Endothelial cell of umbilical vein (primary cell): Measurements from ENCODE around the gene KLF1. TPM values are rescaled to one million over a fixed set of nuclear protein-coding genes. Genes with fewer than 3 reads are reported as not detected.

Experiments used
- BruUV-seq: library from RNA; stranded (reverse); fragments of 400-500 nt; replicated peaks from 2 replicates; lab custom pipeline; 2021; lab: Mats Ljungman, UMichigan
- CTCF ChIA-PET: fragments of 300-600, 350-600 bp; sonication (Branson Sonifier 250); formaldehyde crosslinking; loops from one replicate; lab custom pipeline; 2021; ENCODE audit warnings: antibody characterized with exemption, inconsistent platforms; lab: Charles Lee
- POLR2A ChIA-PET: fragments of 300-600, 350-600 bp; sonication (Branson Sonifier 250); formaldehyde crosslinking; loops from one replicate; lab custom pipeline; 2021; ENCODE audit warnings: antibody characterized with exemption, inconsistent platforms; lab: Charles Lee
- DNase-seq: peaks from one replicate; pipeline ENCODE4 v3.0.0-alpha.2; 2011; ENCODE audit warnings: low read depth, low spot score
- FAIRE-seq: peaks from 2 replicates; lab custom pipeline; 2011; peaks lifted over from hg19 to GRCh38; lab: Jason Lieb, UNC
- H2AFZ ChIP-seq: 2 replicates; pipeline ENCODE4 v1.6.0; 2012; ENCODE audit warnings: low read depth, low read length, control low read depth, inconsistent platforms
- H3K27ac ChIP-seq: 2 replicates; pipeline ENCODE4 v1.5.1; 2011; ENCODE audit warnings: low read depth, mild to moderate bottlenecking, control low read depth, low read length, moderate library complexity; ENCODE audit not compliant: insufficient read depth
- H3K27me3 ChIP-seq, 2 experiments: 2 replicates each; pipeline versions ENCODE4 v1.6.0 to v1.6.1; 2011; ENCODE audit warnings: low read length in 2 of 2, mixed read lengths in 1 of 2; ENCODE audit not compliant: control insufficient read depth in 2 of 2, insufficient read depth in 2 of 2
- H3K36me3 ChIP-seq, 2 experiments: 2 replicates in 1 of 2; 3 replicates in 1 of 2; pipeline ENCODE4 v1.5.1; 2011; ENCODE audit warnings: low read length in 2 of 2, mild to moderate bottlenecking in 1 of 2, moderate library complexity in 1 of 2; ENCODE audit not compliant: control insufficient read depth in 2 of 2, insufficient read depth in 2 of 2; ENCODE audit errors: extremely low read depth in 1 of 2
- H3K4me1 ChIP-seq: 3 replicates; pipeline ENCODE4 v1.5.1; 2011; ENCODE audit warnings: mild to moderate bottlenecking, low read length; ENCODE audit not compliant: control insufficient read depth, insufficient read depth; ENCODE audit errors: extremely low read depth
- H3K4me2 ChIP-seq: 2 replicates; pipeline ENCODE4 v1.6.1; 2011; ENCODE audit warnings: low read length, control low read depth, mixed read lengths; ENCODE audit not compliant: insufficient read depth
- H3K4me3 ChIP-seq, 3 experiments: fragments of 200-600 bp in 1 of 3; sonication (generic), shearing (Covaris generic) in 1 of 3; replicated peaks in 1 of 3; 2 replicates each; pipeline ENCODE4 v1.5.1; 2011 to 2016; ENCODE audit warnings: control low read depth in 3 of 3, low read length in 3 of 3, mild to moderate bottlenecking in 2 of 3, inconsistent platforms in 1 of 3, low read depth in 1 of 3, moderate library complexity in 1 of 3; ENCODE audit not compliant: insufficient read depth in 1 of 3
- H3K79me2 ChIP-seq: 2 replicates; pipeline ENCODE4 v1.6.0; 2012; ENCODE audit warnings: low read length, inconsistent platforms; ENCODE audit not compliant: control insufficient read depth, insufficient read depth
- H3K9ac ChIP-seq: replicated peaks from 2 replicates; pipeline ENCODE3; 2011; ENCODE audit warnings: low read length, control low read depth; ENCODE audit not compliant: insufficient read depth; ENCODE audit errors: extremely low read depth
- H3K9me1 ChIP-seq: replicated peaks from 3 replicates; pipeline ENCODE4 v1.6.0; 2011; ENCODE audit warnings: mild to moderate bottlenecking, low read length; ENCODE audit not compliant: control insufficient read depth, insufficient read depth; ENCODE audit errors: extremely low read depth
- H3K9me3 ChIP-seq: replicated peaks from 2 replicates; pipeline ENCODE4 v1.5.1; 2012; ENCODE audit warnings: low read length, inconsistent platforms; ENCODE audit not compliant: control insufficient read depth, insufficient read depth
- H4K20me1 ChIP-seq: replicated peaks from 2 replicates; pipeline ENCODE3; 2011; ENCODE audit warnings: mild to moderate bottlenecking, low read length; ENCODE audit not compliant: control insufficient read depth, insufficient read depth; ENCODE audit errors: extremely low read depth
- CTCF ChIP-seq, 2 donors: IDR thresholded peaks; 1 replicate in 1 of 2; 2 replicates in 1 of 2; pipeline ENCODE4 v1.5.1; 2011; ENCODE audit warnings: low read length in 2 of 2, mild to moderate bottlenecking in 2 of 2, moderate library complexity in 2 of 2, control low read depth in 1 of 2, inconsistent platforms in 1 of 2, low read depth in 1 of 2; ENCODE audit not compliant: insufficient read depth in 1 of 2; ENCODE audit errors: extremely low read depth in 1 of 2
- EZH2 ChIP-seq: IDR thresholded peaks from 2 replicates; pipeline ENCODE4 v1.6.1; 2012; ENCODE audit warnings: borderline replicate concordance, low read depth, mild to moderate bottlenecking, moderate library complexity, low read length, inconsistent platforms; ENCODE audit not compliant: severe bottlenecking
- FOS ChIP-seq: IDR thresholded peaks from 2 replicates; pipeline ENCODE4 v1.6.1; 2011; ENCODE audit warnings: mild to moderate bottlenecking, low read length, moderate library complexity, borderline replicate concordance; ENCODE audit not compliant: insufficient read depth
- GATA2 ChIP-seq: IDR thresholded peaks from 2 replicates; pipeline ENCODE4 v1.7.0; 2011; ENCODE audit warnings: low read depth, mild to moderate bottlenecking, moderate library complexity, mixed read lengths, low read length; ENCODE audit not compliant: insufficient read length, insufficient read depth
- JUN ChIP-seq: IDR thresholded peaks from 2 replicates; pipeline ENCODE4 v1.6.1; 2011; ENCODE audit warnings: borderline replicate concordance, low read depth; ENCODE audit not compliant: insufficient read length, insufficient read depth
- MAX ChIP-seq: IDR thresholded peaks from 2 replicates; pipeline ENCODE4 v1.6.1; 2011; ENCODE audit not compliant: insufficient read depth, insufficient read length
- MYC ChIP-seq: IDR thresholded peaks from one replicate; pipeline ENCODE4 v1.6.1; 2011; ENCODE audit warnings: mild to moderate bottlenecking, low read depth, low read length
- POLR2A ChIP-seq: IDR thresholded peaks from 2 replicates; pipeline ENCODE4 v1.6.1; 2012; ENCODE audit warnings: low read depth, mild to moderate bottlenecking, control low read depth, low read length
- POLR2AphosphoS5 ChIP-seq: IDR thresholded peaks from 2 replicates; pipeline ENCODE4 v1.6.1; 2012; ENCODE audit warnings: low read depth, mild to moderate bottlenecking, control low read depth, low read length, moderate library complexity; ENCODE audit not compliant: insufficient read depth
- dilution Hi-C: fragments of 300-500 bp; cut with MboI; formaldehyde crosslinking; loops from one replicate; pipeline ENCODE4 v1.15.0; 2019; ENCODE audit warnings: low sequenced_read_pairs; ENCODE audit not compliant: extremely low pct_ligation_motif_present
- intact Hi-C: fragments of 100-400 bp; cut with micrococcal nuclease; formaldehyde crosslinking; loops from one replicate; pipeline ENCODE4 v1.10.0; 2022
- polyA plus RNA-seq, 4 experiments: library from polyadenylated mRNA; depleted of rRNA in 3 of 4; stranded (reverse) in 3 of 4; unstranded in 1 of 4; fragments of >200 nt; gene quantifications; 2 replicates each; pipeline versions ENCODE4 v1.2.1 to v1.2.3, GENCODE V29; 2011 to 2012; ENCODE audit warnings: missing spikeins in 1 of 4
- total RNA-seq: library from RNA; stranded (reverse); gene quantifications from 2 replicates; pipeline ENCODE4 v1.2.3, GENCODE V29; 2021

The KLF1 gene
- total and polyA plus RNA-seq, 2 donors (not counting 3 experiments of a cell fraction or from before 2014, with no cell fraction given) = not detected

- intact Hi-C loops (no loop called here), dilution Hi-C loops (no loop called here)
- Histone ChIP-seq H3K27me3 (no peaks in the 10 kb centered on the region), H3K79me2 (no peaks in the 10 kb centered on the region), H3K36me3 (peaks cover 0 to under 1% of the 10 kb centered on the region in 2 experiments), H3K9me1 (no peaks in the 10 kb centered on the region), H3K9ac (no peak overlapping the region), H3K4me1 (no peaks in the 10 kb centered on the region), H3K9me3 (no peaks in the 10 kb centered on the region), H3K4me2 (peak overlapping the region; percentile 62), H4K20me1 (no peaks in the 10 kb centered on the region), H3K4me3 (peak overlapping the region in 2 of 3 experiments; percentile 17 to 26), H2AFZ (peak overlapping the region; percentile 93), H3K27ac (no peak overlapping the region)
- FAIRE-seq (no peak), DNase-seq (peak; percentile 72)
- ChIA-PET CTCF (interaction anchor here (0.7 to 3.3 kb wide), 7 partner anchors 8 to 446 kb away, joined by 3 to 14 read pairs (median 4); partner anchors contain the start of gene DNASE2), POLR2A (no interaction called here)
- no TSS peak for BruUV-seq
- TF ChIP-seq CTCF (IDR thresholded peaks at IDR 0.05; ENCODE audit: extremely low read depth in 1 of 2, insufficient read depth in 1 of 2, low read depth in 1 of 2, low read length in 2 of 2) (peak in 1 of 2 donors; percentile 4), MYC (no peak)
Observed at GRCh38 chr19:12872941-12873890, 13.8 kb downstream of the KLF1 start.

- H3K4me3 ChIP-seq = no peak overlapping the region
- FAIRE-seq = no peak
- H3K79me2 ChIP-seq = no peaks in the 10 kb centered on the region
- ChIA-PET POLR2A (interaction anchor here (0.6 kb wide), 1 partner anchor 49 kb away, joined by 5 read pairs; no protein-coding TSS in a partner anchor), CTCF (interaction anchor here (1.3 to 3.3 kb wide), 3 partner anchors 9 to 106 kb away, joined by 6 to 14 read pairs (median 6); partner anchors contain the start of gene DNASE2)
- no peaks in the 10 kb centered on the region for H3K9me1 ChIP-seq
- H4K20me1 ChIP-seq = no peaks in the 10 kb centered on the region
- H3K27ac ChIP-seq = no peak overlapping the region
- no peak overlapping the region for H3K4me2 ChIP-seq
- DNase-seq = no peak
- TF ChIP-seq MAX (no peak), POLR2A (no peak), CTCF (IDR thresholded peaks at IDR 0.05; ENCODE audit: extremely low read depth in 1 of 2, insufficient read depth in 1 of 2, low read depth in 1 of 2, low read length in 2 of 2) (no peak), EZH2 (no peak), FOS (no peak), JUN (no peak), POLR2AphosphoS5 (no peak), MYC (no peak), GATA2 (no peak)
- intact Hi-C loops (no loop called here), dilution Hi-C loops (no loop called here)
- no peaks in the 10 kb centered on the region for H3K36me3 ChIP-seq
- no peak overlapping the region for H3K9ac ChIP-seq
- peaks cover 2% of the 10 kb centered on the region for H3K4me1 ChIP-seq
- H2AFZ ChIP-seq = no peak overlapping the region
- no TSS peak for BruUV-seq
- H3K27me3 ChIP-seq = no peaks in the 10 kb centered on the region
- no peaks in the 10 kb centered on the region for H3K9me3 ChIP-seq
Observed at GRCh38 chr19:12872255-12872654, 14.7 kb downstream of the KLF1 start.
